LNCaP clone FGC (cell line): Measurements from ENCODE around the gene ANAPC2.

Source experiments
- DNase-seq: peaks from one replicate; pipeline ENCODE4 v3.0.0-alpha.2; 2011; ENCODE audit warnings: low read depth
- H3K4me3 ChIP-seq: 2 replicates; pipeline ENCODE4 v1.5.1; 2011; ENCODE audit warnings: mild to moderate bottlenecking, low read depth, low read length, control low read depth
- CTCF ChIP-seq: IDR thresholded peaks from 2 replicates; pipeline ENCODE4 v1.5.1; 2012; ENCODE audit warnings: mild to moderate bottlenecking; ENCODE audit not compliant: control insufficient read depth, insufficient read depth; ENCODE audit errors: extremely low read depth

ANAPC2 gene

GRCh38 chr9:137163365-137163715 is 25.0 kb downstream of the ANAPC2 start:
- TF ChIP-seq CTCF = no peak
- H3K4me3 ChIP-seq = no peak overlapping the region
- DNase-seq = no peak

- TF ChIP-seq CTCF = no peak
- no peak overlapping the region for H3K4me3 ChIP-seq
- DNase-seq = no peak
Observed at GRCh38 chr9:137162505-137163364, 25.6 kb downstream of the ANAPC2 start.

GRCh38 chr9:137161558-137162486 is 26.5 kb downstream of the ANAPC2 start:
- no peak overlapping the region for H3K4me3 ChIP-seq
- DNase-seq = no peak

GRCh38 chr9:137160716-137161557 is 27.4 kb downstream of the ANAPC2 start:
- H3K4me3 ChIP-seq = no peak overlapping the region
- no peak for DNase-seq
- TF ChIP-seq CTCF = no peak

More at GRCh38 chr9:137161558-137162486, 26.5 kb downstream of the ANAPC2 start:
- no peak for TF ChIP-seq CTCF

GRCh38 chr9:137160054-137160425 is 28.3 kb downstream of the ANAPC2 start:
- no peak for TF ChIP-seq CTCF

More at GRCh38 chr9:137160054-137160425, 28.3 kb downstream of the ANAPC2 start:
- no peak for DNase-seq
- no peak overlapping the region for H3K4me3 ChIP-seq
